Astrocyte of the hippocampus (primary cell): ENCODE data around the gene PIP4K2C.
"Not testable (repeated sequence)": the region's sequence is repeated elsewhere in the genome, so short reads cannot be mapped to it uniquely, and the experiment has no call there.

Experiments
- DNase-seq: peaks from one replicate; pipeline ENCODE4 v3.0.0; 2011; ENCODE audit warnings: low read depth, low spot score

PIP4K2C gene

GRCh38 chr12:57636731-57637130 is 45.7 kb downstream of the PIP4K2C start:
- not testable (repeated sequence) for DNase-seq

GRCh38 chr12:57637364-57637763 is 46.4 kb downstream of the PIP4K2C start:
- no peak for DNase-seq

- no peak for DNase-seq
Measured at GRCh38 chr12:57638096-57638495, 47.1 kb downstream of the PIP4K2C start.

- DNase-seq = no peak
Measured at GRCh38 chr12:57640175-57641042, 49.4 kb downstream of the PIP4K2C start.

- DNase-seq = no peak
Measured at GRCh38 chr12:57641699-57642442, 50.9 kb downstream of the PIP4K2C start.

GRCh38 chr12:57645990-57646658 is 55.1 kb downstream of the PIP4K2C start:
- DNase-seq = peak; percentile 25

- not testable (repeated sequence) for DNase-seq
Measured at GRCh38 chr12:57646659-57647049, 55.7 kb downstream of the PIP4K2C start.
